ENCODE data around the gene ATP6V1G3.
"Not testable (repeated sequence)": the region's sequence is repeated elsewhere in the genome, so short reads cannot be mapped to it uniquely, and the experiment has no call there.

ATP6V1G3 gene, protein sequence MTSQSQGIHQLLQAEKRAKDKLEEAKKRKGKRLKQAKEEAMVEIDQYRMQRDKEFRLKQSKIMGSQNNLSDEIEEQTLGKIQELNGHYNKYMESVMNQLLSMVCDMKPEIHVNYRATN

DNA sequence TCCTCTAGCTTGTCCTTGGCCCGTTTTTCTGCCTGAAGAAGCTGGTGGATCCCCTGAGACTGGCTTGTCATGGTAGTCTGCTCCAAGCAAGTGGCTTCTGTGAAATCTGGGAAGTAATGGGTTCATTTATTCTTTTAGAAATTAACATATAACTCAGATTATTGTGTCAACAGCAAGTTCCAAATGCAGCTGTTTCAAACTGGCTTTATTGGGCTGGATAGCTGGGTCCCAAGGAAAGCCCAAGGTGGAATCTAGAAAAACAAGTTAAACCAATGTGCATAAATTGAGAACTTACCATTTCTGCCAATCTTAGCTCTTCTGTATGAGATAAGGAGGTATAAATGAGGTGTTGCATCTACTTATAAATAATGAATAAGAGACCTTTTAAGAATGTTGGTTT is at the start of gene ATP6V1G3:
ATP6V1G3 (minus strand) TSS at position 101 of the 400 bp plus-strand sequence; CDS start at position 71, 30 bp downstream.
- DNase-seq (ENCODE audit: low spot score), result no peak

DNA sequence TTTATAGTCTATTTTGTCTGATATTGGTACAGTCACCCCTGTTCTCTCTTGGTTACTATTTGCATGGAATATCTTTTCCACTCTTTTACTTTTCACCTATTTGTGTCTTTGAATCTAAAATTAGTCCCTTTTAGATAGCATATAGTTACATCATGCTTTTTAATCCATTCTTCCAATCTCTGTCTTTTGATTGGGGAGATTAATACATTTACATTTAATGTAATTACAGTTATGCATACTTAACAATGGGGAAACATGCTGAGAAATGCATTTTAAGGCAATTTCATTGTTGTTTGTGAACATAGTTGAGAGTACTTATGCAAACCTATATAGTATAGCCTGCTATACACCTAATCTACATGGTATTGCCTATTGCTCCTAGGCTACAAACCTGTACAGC is 48.4 kb upstream of the ATP6V1G3 start:
- DNase-seq (ENCODE audit: low spot score), result no peak

DNA sequence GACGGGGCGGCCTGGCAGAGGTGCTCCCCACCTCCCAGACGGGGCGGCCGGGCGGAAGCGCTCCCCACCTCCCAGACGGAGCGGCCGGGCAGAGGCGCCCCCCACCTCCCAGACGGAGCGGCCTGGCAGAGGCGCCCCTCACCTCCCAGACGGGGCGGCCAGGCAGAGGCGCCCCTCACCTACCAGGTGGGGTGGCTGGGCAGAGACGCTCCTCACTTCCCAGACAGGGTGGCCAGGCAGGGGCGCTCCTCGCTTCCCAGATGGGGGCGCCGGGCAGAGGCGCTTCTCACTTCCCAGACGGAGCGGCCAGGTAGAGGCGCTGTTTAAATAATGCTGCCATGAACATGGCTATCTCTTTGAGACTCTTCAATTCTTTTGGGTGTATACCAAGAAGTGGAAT is 43.7 kb upstream of the ATP6V1G3 start:
- no peak for DNase-seq (ENCODE audit: low spot score)

DNA sequence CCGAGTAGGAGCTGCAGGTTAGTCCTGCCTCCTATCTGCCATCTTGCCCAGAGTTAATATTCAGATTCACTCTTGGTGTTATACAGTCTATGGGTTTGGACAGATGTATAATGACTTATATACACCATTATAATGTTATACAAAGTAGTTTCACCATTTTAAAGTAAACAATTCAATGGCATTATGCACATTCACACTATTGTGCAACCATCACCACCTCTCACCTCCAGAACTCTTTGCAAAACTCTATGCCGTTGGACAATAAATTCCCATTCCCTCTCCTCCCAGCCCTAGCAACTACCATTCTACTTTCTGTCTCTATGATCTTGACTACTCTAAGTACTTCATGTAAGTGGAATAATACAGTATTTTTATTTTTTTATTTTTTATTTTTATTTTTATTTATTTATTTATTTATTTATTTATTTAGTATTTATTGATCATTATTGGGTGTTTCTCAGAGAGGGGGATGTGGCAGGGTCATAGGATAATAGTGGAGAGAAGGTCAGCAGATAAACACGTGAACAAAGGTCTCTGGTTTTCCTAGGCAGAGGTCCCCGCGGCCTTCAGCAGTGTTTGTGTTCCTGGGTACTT is 42.8 kb upstream of the ATP6V1G3 start:
- not testable (repeated sequence) for DNase-seq (ENCODE audit: low spot score)

DNA sequence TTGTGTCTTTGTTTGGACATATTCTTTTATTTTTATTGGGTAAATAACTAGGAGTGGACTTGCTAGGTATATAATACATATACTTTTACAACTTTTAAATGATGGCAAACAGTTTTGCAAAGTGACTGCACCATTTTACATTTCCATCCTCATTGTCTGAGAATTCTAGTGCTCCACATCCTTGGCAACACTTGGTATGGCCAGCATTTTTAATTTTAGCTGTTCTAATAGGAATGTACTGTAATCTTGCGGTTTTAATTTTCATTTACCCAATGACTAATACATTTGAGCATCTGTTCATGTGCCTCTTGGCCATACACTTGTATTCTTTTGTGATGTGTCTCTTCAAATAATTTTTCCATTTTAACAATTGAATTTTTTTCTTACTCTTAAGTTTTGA is 37.0 kb upstream of the ATP6V1G3 start:
- DNase-seq (ENCODE audit: low spot score), result no peak

DNA sequence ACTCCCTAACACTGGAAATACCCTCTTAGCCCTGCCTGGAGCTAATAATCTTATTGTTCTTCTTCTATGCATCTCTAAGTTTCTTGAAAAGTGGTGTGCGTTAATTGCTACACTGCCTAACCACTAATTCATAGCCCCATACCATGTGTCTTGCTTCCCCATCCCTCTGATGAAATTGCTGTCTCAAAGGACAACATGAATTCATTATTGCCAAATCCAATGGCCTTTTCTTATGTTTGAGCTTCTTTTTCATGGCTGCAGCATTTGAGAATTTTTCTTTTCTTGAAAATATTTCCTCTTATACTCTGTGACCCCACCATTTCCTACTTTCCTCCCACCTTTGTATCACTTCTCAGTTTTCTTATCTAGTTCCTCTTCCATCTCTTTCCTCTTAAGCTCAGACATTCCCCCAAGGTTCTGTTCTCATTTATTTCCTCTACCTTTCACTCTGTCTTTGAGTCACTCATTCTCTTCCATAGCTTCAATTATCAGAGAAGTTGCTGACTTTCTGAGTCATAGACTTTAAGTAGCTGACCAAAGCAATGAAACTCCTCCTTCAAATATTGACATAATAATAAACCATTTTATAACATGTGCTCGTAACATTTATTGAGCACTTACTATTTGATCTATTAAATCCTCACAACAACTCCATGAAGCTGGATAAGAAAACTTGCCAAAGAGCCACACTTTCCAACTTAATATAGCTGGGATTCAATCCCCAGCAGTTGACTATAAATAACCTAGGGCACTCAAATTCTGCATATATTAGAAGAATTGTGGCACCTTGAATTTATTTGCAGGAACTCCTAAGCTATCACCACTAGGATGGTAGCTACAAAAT is 35.5 kb upstream of the ATP6V1G3 start:
- DNase-seq (ENCODE audit: low spot score), result no peak

DNA sequence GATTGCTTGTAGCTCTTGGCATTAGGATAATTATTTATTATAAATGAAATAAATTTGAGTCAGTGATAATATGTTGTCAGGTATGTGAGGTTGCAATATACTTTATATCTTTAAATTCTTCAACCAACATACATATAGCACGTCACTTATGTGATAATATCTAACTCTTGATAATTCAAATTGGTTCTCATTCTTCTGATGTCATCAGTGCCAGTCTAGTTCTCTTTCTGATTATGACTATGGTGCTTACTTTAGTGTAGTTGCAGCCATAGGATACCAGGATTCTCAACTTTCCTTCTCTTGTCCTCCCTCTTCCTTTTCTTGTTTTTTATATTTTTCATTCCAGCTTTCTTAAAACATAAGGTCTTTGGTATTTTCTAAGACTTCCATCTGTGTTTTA is 34.8 kb upstream of the ATP6V1G3 start:
- no peak for DNase-seq (ENCODE audit: low spot score)

DNA sequence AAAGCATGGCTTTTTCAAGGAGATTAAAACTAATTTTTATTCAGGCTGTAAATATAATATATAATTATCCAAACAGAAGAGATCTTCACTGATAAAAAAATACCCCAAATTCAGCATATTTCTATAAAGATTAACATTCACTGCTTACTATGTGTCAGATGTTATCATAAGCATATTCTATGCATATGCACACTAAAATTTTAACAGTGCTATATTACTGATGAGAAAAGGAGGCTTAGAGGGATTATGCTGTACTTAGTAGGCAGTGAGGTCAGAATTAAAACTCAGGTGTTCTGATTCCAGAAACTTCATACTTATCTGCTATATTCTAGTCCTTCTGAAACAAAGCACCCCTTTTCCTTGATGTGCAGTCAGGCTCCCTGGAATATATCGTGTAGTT is 33.8 kb upstream of the ATP6V1G3 start:
- DNase-seq (ENCODE audit: low spot score), result no peak

DNA sequence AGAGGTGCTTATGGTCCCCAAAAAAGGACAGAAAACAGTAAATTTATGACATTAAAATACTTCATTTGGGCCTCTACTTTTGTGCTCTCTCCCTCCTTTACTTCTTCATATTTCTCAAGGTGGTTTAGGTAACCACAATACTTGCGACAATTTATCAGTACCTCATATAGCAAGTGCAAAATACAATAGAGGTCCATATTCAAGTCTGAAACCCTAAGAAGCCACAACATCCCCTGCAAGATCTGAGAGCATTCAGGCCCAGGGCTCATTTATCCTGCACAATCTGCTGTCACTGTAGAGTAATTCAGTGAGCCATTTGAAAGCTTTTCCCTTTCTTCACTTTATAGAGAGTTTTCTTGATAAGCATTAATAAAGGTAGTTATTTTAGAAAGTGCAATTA is 24.2 kb upstream of the ATP6V1G3 start:
- no peak for DNase-seq (ENCODE audit: low spot score)

DNA sequence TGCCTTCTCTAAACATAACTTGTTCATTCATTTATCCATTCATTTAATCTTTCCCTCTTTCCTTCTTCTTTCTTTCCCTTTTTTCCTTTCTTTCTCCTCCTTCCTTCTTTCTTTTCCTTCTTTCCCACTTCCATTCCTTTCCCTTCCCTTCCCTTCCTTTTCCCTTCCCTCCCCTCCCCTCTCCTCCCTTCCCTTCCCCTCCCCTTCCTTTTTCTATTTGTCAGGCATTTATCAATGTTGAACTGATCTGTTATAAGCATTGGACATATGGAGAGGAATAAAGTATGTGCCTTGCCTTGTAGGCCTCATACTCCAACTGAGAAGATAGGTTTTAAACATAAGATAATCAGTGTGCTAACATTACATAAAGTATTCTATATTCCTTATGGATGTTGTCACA is 23.7 kb upstream of the ATP6V1G3 start:
- no peak for DNase-seq (ENCODE audit: low spot score)

DNA sequence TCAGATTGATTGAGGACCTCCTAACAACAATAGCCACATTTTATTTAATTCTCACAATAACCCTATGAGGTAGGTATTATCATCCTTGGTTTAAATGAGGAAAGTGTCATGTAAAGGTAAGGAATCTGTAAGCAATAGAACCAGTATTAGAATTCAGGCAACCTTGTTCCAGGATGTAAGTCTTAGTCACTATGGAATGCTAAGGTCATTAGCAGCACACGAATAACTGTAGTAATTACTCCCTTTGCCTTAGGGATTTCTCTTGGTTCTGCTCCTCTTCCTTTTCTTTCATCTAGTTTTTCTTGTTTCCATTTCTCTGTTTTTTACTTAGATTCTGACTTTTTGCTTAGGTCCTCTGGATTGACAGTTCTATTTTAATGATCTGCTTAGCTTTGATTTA is 23.1 kb upstream of the ATP6V1G3 start:
- DNase-seq (ENCODE audit: low spot score), result no peak

DNA sequence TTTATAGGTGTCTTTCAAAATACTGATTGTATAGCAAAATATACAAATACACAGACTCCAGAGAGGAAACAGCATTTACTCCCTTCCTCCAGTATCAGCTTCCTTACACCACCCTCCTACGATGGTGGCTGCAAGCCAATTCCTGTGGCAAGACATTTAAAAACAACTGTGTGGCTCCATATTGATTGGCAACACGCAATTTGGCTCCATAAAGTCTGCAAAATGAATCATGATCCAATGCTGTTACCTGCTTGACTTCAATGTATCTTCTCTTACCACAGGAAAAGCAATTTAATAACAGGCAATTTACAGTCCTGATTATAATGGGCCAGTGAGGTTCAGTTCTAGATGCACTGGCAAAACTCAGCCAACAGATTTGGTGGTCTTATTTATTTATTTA is 19.7 kb upstream of the ATP6V1G3 start:
- no peak for DNase-seq (ENCODE audit: low spot score)

DNA sequence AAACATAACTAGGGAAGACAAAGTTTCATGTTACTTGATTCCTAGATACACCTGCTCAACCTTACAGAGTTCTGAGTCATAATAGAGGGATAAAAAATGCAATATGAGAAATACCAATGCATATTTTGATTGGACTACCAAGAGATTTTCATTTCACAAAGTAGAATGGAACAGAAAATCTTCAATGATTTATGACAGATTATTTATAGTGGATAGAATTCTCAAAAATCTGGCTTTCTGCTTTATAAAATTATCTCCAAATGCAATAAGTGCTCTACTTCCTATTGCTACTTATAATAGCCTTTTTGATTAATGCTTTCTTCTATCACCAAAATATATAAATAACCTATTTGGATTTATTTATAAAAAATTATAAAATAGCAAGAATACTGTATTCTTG is 18.9 kb upstream of the ATP6V1G3 start:
- no peak for DNase-seq (ENCODE audit: low spot score)

DNA sequence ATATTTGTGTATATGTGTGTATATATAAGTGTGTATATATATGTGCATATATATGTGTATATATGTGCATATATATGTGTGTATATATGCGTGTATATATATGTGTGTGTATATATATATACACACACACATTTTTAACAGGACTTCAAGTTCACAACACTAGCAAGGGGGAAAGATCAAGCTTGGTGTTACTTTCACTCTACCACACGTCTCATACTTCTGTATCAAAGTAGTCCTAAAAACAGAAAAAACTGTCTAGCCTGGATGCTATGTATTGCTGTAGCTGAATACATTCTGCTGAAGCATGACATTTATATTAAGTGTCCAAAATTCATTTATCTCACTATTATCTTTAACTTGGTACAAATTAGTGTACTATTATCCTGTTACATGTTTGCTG is 17.9 kb upstream of the ATP6V1G3 start:
- no peak for DNase-seq (ENCODE audit: low spot score)

DNA sequence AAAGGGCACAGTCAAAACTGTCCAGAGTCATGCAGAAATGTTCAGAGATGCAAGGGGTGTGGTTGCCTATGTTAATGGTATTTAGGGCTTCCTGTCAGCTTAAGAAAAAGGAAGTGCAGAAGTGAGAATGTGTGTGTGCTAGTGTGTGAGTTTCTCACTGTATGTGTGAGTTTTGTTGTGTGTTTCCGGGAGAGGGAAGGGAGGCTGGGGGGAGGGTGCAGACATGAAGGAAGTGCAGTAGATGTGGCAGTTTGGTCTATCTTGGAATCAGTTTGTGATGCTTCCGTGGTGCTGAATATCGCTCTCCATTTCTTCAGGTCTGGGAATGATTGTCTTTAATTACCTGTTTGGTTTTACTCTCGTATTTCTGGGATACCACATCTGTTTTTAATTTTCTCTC is 16.5 kb upstream of the ATP6V1G3 start:
- DNase-seq (ENCODE audit: low spot score), result no peak

DNA sequence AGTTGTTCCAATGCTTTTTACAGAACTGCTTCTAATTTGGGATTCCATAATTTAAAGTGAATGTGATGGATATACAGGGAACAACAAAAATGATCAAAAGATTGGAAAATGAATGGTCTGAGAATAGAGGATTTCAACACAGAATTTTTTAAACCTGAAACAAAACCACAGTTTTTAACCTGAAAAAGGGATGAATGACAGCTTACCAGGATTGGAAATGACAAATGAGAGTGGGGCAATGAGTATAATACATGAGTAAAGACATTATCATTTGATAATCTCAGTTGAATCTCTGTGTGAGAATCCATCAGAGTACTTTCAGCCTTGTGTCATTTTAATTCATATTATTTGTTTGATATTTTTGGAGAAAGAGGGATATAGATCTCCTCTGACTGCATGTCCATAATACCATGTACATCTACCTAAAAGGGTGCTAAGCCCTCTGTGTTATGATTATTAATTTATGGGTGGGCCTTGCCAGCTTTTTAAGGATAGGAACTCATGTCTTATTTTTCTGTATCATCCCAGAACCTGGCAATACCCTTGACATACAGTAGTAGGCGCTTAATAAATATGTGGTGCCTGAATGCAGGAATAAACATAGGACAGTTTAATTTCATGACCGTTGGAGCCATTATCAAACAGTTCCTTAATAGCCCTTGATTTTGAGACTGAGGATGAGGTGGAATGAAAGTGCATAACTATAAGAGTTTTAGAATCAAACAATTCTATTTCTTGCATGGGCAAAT is 12.4 kb upstream of the ATP6V1G3 start:
- DNase-seq (ENCODE audit: low spot score), result no peak

DNA sequence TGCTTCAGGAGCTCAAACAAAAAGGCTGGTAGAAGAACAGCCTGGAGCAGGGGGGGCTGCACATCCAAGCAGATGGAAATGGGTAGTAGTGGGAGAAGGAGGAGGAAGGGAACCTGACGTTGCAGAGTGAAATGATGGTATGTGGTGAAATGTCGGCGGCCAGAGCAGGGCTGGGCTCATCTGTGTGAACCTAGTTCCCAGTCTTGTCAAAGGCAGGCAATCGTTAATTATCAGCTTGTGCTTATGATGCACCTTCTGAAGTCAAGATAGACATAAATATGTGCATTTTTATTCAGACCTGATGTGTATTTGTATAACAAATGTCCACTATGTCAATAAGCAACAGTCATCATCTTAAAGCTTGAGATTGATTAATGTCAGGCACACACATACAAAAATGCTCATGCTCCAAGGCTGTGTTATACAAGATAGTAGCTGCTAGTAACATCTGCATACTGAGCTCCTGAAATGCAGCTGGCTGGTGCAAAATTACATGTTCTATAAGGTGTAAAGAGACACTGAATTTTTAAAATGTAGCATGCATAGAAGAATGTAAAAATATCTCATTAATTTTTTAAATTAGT is 10.6 kb upstream of the ATP6V1G3 start:
- DNase-seq (ENCODE audit: low spot score), result no peak

DNA sequence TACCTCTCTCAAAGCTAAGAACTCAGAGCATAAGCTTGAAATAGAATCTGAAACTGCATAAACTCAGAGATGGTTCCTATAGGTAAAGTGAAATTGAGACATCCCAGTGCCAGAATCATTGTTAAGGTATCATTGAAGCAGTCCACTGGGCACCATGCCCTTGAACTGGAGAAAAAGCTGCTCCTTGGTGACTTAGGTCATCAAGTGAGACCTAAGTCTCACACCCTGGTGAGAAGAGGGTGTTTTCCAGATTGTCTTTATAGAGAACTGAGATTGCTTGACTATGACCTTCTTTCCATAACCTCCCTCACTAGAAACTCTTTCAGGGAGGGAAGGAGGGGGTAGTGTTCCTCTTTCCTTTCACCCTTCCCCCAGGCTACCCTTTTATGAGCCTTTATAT is 9.4 kb upstream of the ATP6V1G3 start:
- DNase-seq (ENCODE audit: low spot score), result no peak

DNA sequence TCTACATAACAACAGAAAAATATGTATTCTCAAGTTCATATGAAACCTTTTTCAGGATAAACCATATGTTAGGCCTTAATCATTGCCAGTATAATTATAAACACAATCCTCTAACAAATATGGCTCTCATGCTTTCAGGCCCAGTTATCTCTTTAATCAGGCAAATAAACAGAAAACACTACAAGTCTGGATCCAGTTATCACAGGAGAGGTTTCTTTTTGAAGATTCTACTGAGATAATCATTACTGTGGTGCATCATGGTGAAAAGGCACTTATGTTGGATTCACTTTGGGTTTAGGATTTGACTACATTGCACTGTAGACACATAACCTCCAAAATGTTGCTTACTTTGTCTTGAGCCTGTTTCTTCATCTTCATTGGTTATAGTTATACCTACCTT is 8.4 kb upstream of the ATP6V1G3 start:
- DNase-seq (ENCODE audit: low spot score), result no peak

DNA sequence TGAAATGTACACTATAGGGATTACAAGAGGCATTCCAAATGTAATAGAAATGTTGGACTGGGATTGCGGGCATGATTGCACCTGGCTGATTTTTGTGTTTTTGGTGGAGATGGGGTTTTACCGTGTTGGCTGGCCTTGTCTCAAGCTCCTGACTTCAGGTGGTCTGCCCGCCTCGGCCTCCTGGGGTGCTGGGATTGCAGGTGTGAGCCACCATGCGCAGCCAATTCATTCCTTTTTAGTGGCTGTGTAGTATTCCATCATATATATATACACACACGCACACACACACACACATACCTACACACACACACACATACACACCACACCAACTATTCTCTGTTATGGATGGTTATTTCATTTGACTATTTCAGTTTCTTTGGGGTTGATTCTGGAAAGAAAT is 4.7 kb upstream of the ATP6V1G3 start:
- DNase-seq (ENCODE audit: low spot score), result no peak

DNA sequence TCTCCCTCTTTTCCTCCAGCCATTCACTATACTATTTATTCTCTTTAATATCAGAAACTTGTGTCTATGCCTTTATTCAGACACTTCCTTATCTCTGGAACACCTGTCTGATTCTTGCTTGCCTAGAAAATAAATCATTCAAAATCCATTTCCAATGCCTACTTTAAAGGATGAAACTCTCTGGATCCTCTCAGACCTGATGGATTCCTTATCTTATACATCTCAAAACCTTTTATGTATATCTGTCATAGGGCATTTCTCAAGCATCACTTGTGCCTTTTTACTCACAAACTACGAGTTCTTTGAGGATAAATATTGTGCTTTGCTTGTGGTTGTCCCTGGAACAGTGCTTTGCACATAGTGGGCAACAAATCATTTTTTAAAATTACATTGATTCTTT is 3.8 kb upstream of the ATP6V1G3 start:
- DNase-seq (ENCODE audit: low spot score), result no peak

DNA sequence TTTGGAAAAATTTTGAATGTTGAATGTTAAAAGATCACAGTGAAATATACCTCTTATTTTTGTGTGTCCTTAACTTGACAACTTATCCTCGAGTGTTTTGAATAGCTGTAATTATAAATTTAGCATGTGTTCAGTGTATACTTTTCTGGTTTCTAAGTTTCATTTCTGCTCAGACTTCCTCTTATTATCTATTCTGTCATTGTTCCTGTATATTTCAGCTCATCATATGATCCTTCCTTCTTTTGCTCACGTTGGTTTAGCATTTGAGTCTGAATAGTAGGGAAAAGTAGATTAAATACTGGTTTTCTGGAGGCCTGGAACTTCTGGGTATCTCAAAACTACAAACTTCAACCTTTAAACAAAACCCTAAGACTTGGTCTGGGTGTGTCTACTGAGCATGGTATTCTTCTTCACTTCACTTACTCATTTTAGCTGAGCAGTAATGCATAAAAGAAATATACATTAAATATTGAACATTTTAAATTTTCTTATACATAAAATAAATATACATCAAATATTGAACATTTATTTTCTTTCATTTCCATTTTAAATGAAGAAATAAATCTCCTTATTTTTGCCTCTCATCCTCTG is 3.3 kb upstream of the ATP6V1G3 start:
- no peak for DNase-seq (ENCODE audit: low spot score)

Measured in hematopoietic multipotent progenitor cell treated with erythropoietin and hydrocortisone succinate and interleukin-3 and kit ligand, for 17 days (in vitro differentiated cells).